HG03025 (cell line): ENCODE measurements around the gene UNC13B.

Source experiments
- ATAC-seq: cut with Tn5 transposase; IDR thresholded peaks from one replicate; pipeline ENCODE4 v1.9.1; 2021; ENCODE audit warnings: mild to moderate bottlenecking, moderate library complexity; ENCODE audit not compliant: unreplicated experiment, low FRiP score

UNC13B gene

GRCh38 chr9:35415402-35416097, 253.7 kb downstream of the UNC13B start:
- no peak for ATAC-seq

GRCh38 chr9:35416098-35416427, 254.3 kb downstream of the UNC13B start:
- ATAC-seq: no peak

GRCh38 chr9:35422346-35422745, 260.5 kb downstream of the UNC13B start:
- no peak for ATAC-seq

GRCh38 chr9:35422753-35423152, 260.9 kb downstream of the UNC13B start:
- no peak for ATAC-seq

- no peak for ATAC-seq
These were observed 261.7 kb downstream of the UNC13B start for GRCh38 chr9:35423499-35423898.

GRCh38 chr9:35424356-35425352, 262.8 kb downstream of the UNC13B start:
- no peak for ATAC-seq

- ATAC-seq: no peak
These were observed 264.8 kb downstream of the UNC13B start for GRCh38 chr9:35426627-35427026.

GRCh38 chr9:35431467-35431866, 269.7 kb downstream of the UNC13B start:
- ATAC-seq: no peak

GRCh38 chr9:35432076-35432475, 270.3 kb downstream of the UNC13B start:
- no peak for ATAC-seq

- no peak for ATAC-seq
These were observed 275.1 kb downstream of the UNC13B start for GRCh38 chr9:35436933-35437332.

- no peak for ATAC-seq
These were observed 284.2 kb downstream of the UNC13B start for GRCh38 chr9:35446012-35446411.

- no peak for ATAC-seq
These were observed 286.7 kb downstream of the UNC13B start for GRCh38 chr9:35448496-35448895.

GRCh38 chr9:35452481-35452880, 290.7 kb downstream of the UNC13B start:
- no peak for ATAC-seq

- no peak for ATAC-seq
These were observed 292.0 kb downstream of the UNC13B start for GRCh38 chr9:35453786-35454185.
